Calu3 (cell line): ENCODE results near the gene KLK7. TPM values are rescaled to one million over a fixed set of nuclear protein-coding genes. Genes with fewer than 3 reads are reported as not detected.

Source experiments
- BruUV-seq: library from RNA; stranded (reverse); fragments of 400-500 nt; replicated peaks from 2 replicates; lab custom pipeline; 2021; lab: Mats Ljungman, UMichigan
- CTCF ChIA-PET: fragments of 300-600 bp; sonication (Branson Sonifier 250); formaldehyde crosslinking; loops from one replicate; lab custom pipeline; 2022; ENCODE audit warnings: antibody characterized with exemption; lab: Charles Lee
- DNase-seq: peaks from one replicate; pipeline ENCODE4 v3.0.0; 2022
- H3K27ac Mint-ChIP-seq: one replicate; pipeline ENCODE4 v1.8.0; 2022; ENCODE audit warnings: mixed read lengths; ENCODE audit not compliant: unreplicated experiment
- H3K27me3 Mint-ChIP-seq: one replicate; pipeline ENCODE4 v1.8.0; 2022; ENCODE audit warnings: mixed read lengths; ENCODE audit not compliant: unreplicated experiment
- H3K36me3 Mint-ChIP-seq: one replicate; pipeline ENCODE4 v1.8.0; 2022; ENCODE audit warnings: mild to moderate bottlenecking, moderate library complexity, mixed read lengths; ENCODE audit not compliant: insufficient read depth, unreplicated experiment
- H3K4me1 Mint-ChIP-seq: one replicate; pipeline ENCODE4 v1.8.0; 2022; ENCODE audit warnings: mild to moderate bottlenecking, low read depth, mixed read lengths; ENCODE audit not compliant: unreplicated experiment
- H3K4me3 Mint-ChIP-seq: one replicate; pipeline ENCODE4 v1.8.0; 2022; ENCODE audit warnings: mild to moderate bottlenecking, low read depth, moderate library complexity, mixed read lengths; ENCODE audit not compliant: unreplicated experiment
- H3K9me3 Mint-ChIP-seq: one replicate; pipeline ENCODE4 v1.8.0; 2022; ENCODE audit warnings: low read depth, mixed read lengths; ENCODE audit not compliant: unreplicated experiment
- intact Hi-C: fragments of 100-400 bp; cut with micrococcal nuclease; formaldehyde crosslinking; loops from one replicate; pipeline ENCODE4 v1.10.0; 2022; ENCODE audit not compliant: unreplicated experiment
- total RNA-seq: library from RNA; stranded (reverse); gene quantifications from 2 replicates; pipeline ENCODE4 v1.2.3, GENCODE V29; 2022
- TF ChIP-seq, protein P1 (sequence below): fragments of 200-600 bp; IDR thresholded peaks from one replicate; pipeline ENCODE4 v1.8.0; 2022; ENCODE audit warnings: antibody characterized with exemption; ENCODE audit not compliant: unreplicated experiment

KLK7 gene
- total RNA-seq, 1 experiment from 2014 or later = 6.5 TPM

GRCh38 chr19:51025809-51026553 lies 42.3 kb upstream of the KLK7 start:
- DNase-seq = no peak
- TF ChIP-seq, protein P1, sequence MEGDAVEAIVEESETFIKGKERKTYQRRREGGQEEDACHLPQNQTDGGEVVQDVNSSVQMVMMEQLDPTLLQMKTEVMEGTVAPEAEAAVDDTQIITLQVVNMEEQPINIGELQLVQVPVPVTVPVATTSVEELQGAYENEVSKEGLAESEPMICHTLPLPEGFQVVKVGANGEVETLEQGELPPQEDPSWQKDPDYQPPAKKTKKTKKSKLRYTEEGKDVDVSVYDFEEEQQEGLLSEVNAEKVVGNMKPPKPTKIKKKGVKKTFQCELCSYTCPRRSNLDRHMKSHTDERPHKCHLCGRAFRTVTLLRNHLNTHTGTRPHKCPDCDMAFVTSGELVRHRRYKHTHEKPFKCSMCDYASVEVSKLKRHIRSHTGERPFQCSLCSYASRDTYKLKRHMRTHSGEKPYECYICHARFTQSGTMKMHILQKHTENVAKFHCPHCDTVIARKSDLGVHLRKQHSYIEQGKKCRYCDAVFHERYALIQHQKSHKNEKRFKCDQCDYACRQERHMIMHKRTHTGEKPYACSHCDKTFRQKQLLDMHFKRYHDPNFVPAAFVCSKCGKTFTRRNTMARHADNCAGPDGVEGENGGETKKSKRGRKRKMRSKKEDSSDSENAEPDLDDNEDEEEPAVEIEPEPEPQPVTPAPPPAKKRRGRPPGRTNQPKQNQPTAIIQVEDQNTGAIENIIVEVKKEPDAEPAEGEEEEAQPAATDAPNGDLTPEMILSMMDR = no peak
- no peaks in the 10 kb centered on the region for H3K9me3 Mint-ChIP-seq
- peaks cover 16% of the 10 kb centered on the region for H3K27me3 Mint-ChIP-seq
- CTCF ChIA-PET = interaction anchor here (0.7 kb wide), 1 partner anchor 68 kb away, joined by 3 read pairs; no protein-coding TSS in a partner anchor
- intact Hi-C loops = no loop called here
- H3K27ac Mint-ChIP-seq = peak overlapping the region; percentile 34
- peaks cover 23% of the 10 kb centered on the region for H3K4me1 Mint-ChIP-seq
- peaks cover 13% of the 10 kb centered on the region for H3K36me3 Mint-ChIP-seq
- no TSS peak for BruUV-seq
- H3K4me3 Mint-ChIP-seq = peak overlapping the region; percentile 44

GRCh38 chr19:51025401-51025800 lies 41.7 kb upstream of the KLK7 start:
- intact Hi-C loops = no loop called here
- peaks cover 16% of the 10 kb centered on the region for H3K27me3 Mint-ChIP-seq
- H3K4me3 Mint-ChIP-seq = peak overlapping the region; percentile 44
- TF ChIP-seq, protein P1 = no peak
- H3K36me3 Mint-ChIP-seq = peaks cover 13% of the 10 kb centered on the region
- H3K27ac Mint-ChIP-seq = no peak overlapping the region
- CTCF ChIA-PET = no interaction called here
- DNase-seq = no peak
- TSS peak; percentile 67 for BruUV-seq
- H3K4me1 Mint-ChIP-seq = peaks cover 23% of the 10 kb centered on the region
- no peaks in the 10 kb centered on the region for H3K9me3 Mint-ChIP-seq

GRCh38 chr19:51024924-51025323 lies 41.2 kb upstream of the KLK7 start:
- H3K27ac Mint-ChIP-seq = no peak overlapping the region
- TF ChIP-seq, protein P1 = no peak
- no peaks in the 10 kb centered on the region for H3K9me3 Mint-ChIP-seq
- no TSS peak for BruUV-seq
- H3K27me3 Mint-ChIP-seq = peaks cover 16% of the 10 kb centered on the region
- H3K4me1 Mint-ChIP-seq = peaks cover 28% of the 10 kb centered on the region
- H3K4me3 Mint-ChIP-seq = no peak overlapping the region
- CTCF ChIA-PET = no interaction called here
- intact Hi-C loops = no loop called here
- DNase-seq = no peak
- H3K36me3 Mint-ChIP-seq = peaks cover 16% of the 10 kb centered on the region

- intact Hi-C loops = no loop called here
- H3K4me3 Mint-ChIP-seq = no peak overlapping the region
These were observed 40.2 kb upstream of the KLK7 start for GRCh38 chr19:51023946-51024345.

More at GRCh38 chr19:51023946-51024345, 40.2 kb upstream of the KLK7 start:
- no peak overlapping the region for H3K27ac Mint-ChIP-seq
- peaks cover 25% of the 10 kb centered on the region for H3K36me3 Mint-ChIP-seq
- H3K4me1 Mint-ChIP-seq = peaks cover 33% of the 10 kb centered on the region
- no TSS peak for BruUV-seq
- CTCF ChIA-PET = interaction anchor here (0.6 kb wide), 1 partner anchor 38 kb away, joined by 3 read pairs; no protein-coding TSS in a partner anchor
- TF ChIP-seq, protein P1 = no peak
- H3K9me3 Mint-ChIP-seq = no peaks in the 10 kb centered on the region
- DNase-seq = no peak
- peaks cover 16% of the 10 kb centered on the region for H3K27me3 Mint-ChIP-seq
